ENCODE data around the gene ZCWPW2.
A peak's percentile ranks its signal among the peaks of the same experiment; 100 is the strongest.

The ZCWPW2 gene

DNA sequence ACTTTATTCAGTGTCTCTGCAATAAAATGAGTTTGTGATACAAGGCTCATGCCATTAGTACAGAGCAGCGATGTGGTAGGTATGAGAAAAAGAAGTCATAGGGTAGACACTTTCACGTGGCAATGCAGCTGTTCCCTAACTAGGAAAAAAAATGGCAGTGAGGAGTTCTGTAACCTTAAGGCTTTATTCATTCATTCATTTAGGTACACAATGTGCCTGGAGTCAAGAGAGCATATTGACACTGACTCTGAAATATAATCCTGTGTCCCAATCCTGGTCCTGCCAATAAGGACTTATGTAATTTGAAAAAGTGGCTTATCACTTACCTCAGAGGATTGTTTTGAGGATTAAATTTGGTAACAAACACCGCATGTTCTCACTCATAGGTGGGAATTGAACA, 173.1 kb downstream of the ZCWPW2 start:
- Histone ChIP-seq H3K9ac (ENCODE audit: low read depth, low read length) (no peak overlapping the region), H3K4me3 (ENCODE audit: low read depth, low read length) (no peak overlapping the region), H3K9me3 (ENCODE audit: control insufficient read depth, insufficient read depth, low read length) (no peaks in the 10 kb centered on the region), H3K36me3 (ENCODE audit: control insufficient read depth, insufficient read depth, low read length) (no peaks in the 10 kb centered on the region), H3K27me3 (ENCODE audit: control insufficient read depth, insufficient read depth, low read length) (no peaks in the 10 kb centered on the region), H3K4me1 (ENCODE audit: control insufficient read depth, insufficient read depth, low read length) (no peaks in the 10 kb centered on the region)

DNA sequence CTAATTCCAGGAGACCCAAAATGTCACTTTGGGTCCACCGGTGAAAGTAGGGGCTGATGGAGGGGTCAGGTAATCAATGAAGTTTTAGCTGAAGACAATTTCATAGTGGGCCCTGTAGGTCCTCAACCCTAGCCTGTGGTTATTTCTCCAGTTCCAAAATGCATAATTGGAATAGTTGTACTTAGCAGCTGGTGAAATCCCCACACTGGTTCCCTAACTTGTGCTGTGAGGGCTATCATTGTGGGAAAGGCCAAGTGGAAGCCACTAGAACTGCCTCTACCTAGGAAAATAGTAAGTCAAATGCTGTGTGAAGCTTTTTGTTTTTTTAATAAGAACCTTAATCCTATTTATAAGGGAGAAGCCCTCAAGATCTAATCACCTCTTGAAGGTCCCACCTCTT, 193.8 kb downstream of the ZCWPW2 start:
- H3K36me3 ChIP-seq (ENCODE audit: control insufficient read depth, insufficient read depth, low read length): no peaks in the 10 kb centered on the region
- H3K9ac ChIP-seq (ENCODE audit: low read depth, low read length): no peak overlapping the region
- H3K9me3 ChIP-seq (ENCODE audit: control insufficient read depth, insufficient read depth, low read length): no peaks in the 10 kb centered on the region
- H3K4me3 ChIP-seq (ENCODE audit: low read depth, low read length): no peak overlapping the region
- no peaks in the 10 kb centered on the region for H3K4me1 ChIP-seq (ENCODE audit: control insufficient read depth, insufficient read depth, low read length)
- H3K27me3 ChIP-seq (ENCODE audit: control insufficient read depth, insufficient read depth, low read length): no peaks in the 10 kb centered on the region

DNA sequence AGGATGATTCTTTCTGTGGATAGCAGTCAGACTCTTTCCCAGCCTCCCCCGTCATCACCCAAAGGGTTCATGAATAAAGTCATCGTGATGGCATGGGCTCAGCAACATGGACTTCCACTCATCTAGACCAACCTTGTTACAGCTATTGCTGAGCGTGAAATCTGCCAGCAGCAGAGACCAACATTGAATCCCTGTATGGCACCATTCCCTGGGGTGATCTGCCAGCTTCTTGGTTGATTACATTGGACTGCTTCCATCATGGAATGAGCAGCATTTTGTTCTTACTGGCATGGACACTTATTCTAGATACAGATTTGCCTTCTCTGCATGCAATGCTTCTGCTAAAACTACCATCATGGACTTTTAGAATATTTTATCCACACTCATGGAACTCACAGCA, 195.7 kb downstream of the ZCWPW2 start:
- no peaks in the 10 kb centered on the region for H3K27me3 ChIP-seq (ENCODE audit: control insufficient read depth, insufficient read depth, low read length)
- no peak overlapping the region for H3K4me3 ChIP-seq (ENCODE audit: low read depth, low read length)
- H3K36me3 ChIP-seq (ENCODE audit: control insufficient read depth, insufficient read depth, low read length): no peaks in the 10 kb centered on the region
- no peaks in the 10 kb centered on the region for H3K9me3 ChIP-seq (ENCODE audit: control insufficient read depth, insufficient read depth, low read length)
- no peak overlapping the region for H3K9ac ChIP-seq (ENCODE audit: low read depth, low read length)
- H3K4me1 ChIP-seq (ENCODE audit: control insufficient read depth, insufficient read depth, low read length): no peaks in the 10 kb centered on the region

- no peak overlapping the region for H3K4me3 ChIP-seq (ENCODE audit: low read depth, low read length)
- no peaks in the 10 kb centered on the region for H3K36me3 ChIP-seq (ENCODE audit: control insufficient read depth, insufficient read depth, low read length)
- no peaks in the 10 kb centered on the region for H3K9me3 ChIP-seq (ENCODE audit: control insufficient read depth, insufficient read depth, low read length)
- H3K9ac ChIP-seq (ENCODE audit: low read depth, low read length): no peak overlapping the region
- H3K4me1 ChIP-seq (ENCODE audit: control insufficient read depth, insufficient read depth, low read length): no peaks in the 10 kb centered on the region
- H3K27me3 ChIP-seq (ENCODE audit: control insufficient read depth, insufficient read depth, low read length): no peaks in the 10 kb centered on the region
These were observed 196.3 kb downstream of the ZCWPW2 start for GRCh38 chr3:28544831-28545230.

DNA sequence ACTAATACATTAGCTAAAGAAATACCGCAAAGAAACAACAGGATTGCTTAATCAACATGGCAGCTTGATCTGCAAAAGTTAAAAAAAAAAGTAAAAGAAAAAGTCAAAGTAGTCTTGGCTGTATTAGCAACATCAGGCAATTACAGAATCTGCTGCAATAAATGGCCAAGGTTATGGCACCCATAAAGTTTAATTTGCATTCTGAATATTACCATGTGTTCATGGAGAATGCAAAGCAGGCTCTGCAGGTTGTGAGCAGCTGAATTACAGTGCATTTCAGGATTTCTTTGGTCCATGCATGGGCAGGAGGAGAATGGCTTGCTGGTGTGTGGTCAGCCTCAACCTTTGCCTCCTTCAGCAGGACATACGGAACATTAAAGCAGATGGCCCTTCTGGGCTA, 199.2 kb downstream of the ZCWPW2 start:
- no peaks in the 10 kb centered on the region for H3K36me3 ChIP-seq (ENCODE audit: control insufficient read depth, insufficient read depth, low read length)
- H3K4me3 ChIP-seq (ENCODE audit: low read depth, low read length): no peak overlapping the region
- no peaks in the 10 kb centered on the region for H3K27me3 ChIP-seq (ENCODE audit: control insufficient read depth, insufficient read depth, low read length)
- no peaks in the 10 kb centered on the region for H3K9me3 ChIP-seq (ENCODE audit: control insufficient read depth, insufficient read depth, low read length)
- no peaks in the 10 kb centered on the region for H3K4me1 ChIP-seq (ENCODE audit: control insufficient read depth, insufficient read depth, low read length)
- H3K9ac ChIP-seq (ENCODE audit: low read depth, low read length): no peak overlapping the region

- H3K27me3 ChIP-seq (ENCODE audit: control insufficient read depth, insufficient read depth, low read length): no peaks in the 10 kb centered on the region
- no peaks in the 10 kb centered on the region for H3K36me3 ChIP-seq (ENCODE audit: control insufficient read depth, insufficient read depth, low read length)
- H3K4me1 ChIP-seq (ENCODE audit: control insufficient read depth, insufficient read depth, low read length): no peaks in the 10 kb centered on the region
- H3K9me3 ChIP-seq (ENCODE audit: control insufficient read depth, insufficient read depth, low read length): no peaks in the 10 kb centered on the region
- no peak overlapping the region for H3K4me3 ChIP-seq (ENCODE audit: low read depth, low read length)
- H3K9ac ChIP-seq (ENCODE audit: low read depth, low read length): no peak overlapping the region
These were observed 204.7 kb downstream of the ZCWPW2 start for GRCh38 chr3:28553175-28553574.

DNA sequence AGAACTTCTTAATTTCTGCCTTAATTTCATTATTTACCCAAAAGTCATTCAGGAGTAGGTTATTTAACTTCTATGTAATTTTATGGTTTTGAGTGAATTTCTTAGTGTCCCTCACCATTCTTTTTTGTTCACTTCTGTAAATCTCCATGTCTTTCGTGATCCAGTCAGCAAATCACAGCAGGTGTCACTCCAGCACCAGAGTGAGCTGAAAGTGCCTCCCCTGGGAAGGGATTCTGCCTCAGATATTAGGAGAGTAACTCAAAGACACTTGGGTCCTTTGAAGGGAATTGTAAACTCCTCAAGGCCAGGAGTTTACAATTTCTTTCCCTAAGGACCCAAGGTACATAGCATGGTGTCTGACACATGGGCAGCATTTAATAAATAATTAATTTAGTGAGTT, 207.7 kb downstream of the ZCWPW2 start:
- no peaks in the 10 kb centered on the region for H3K36me3 ChIP-seq (ENCODE audit: control insufficient read depth, insufficient read depth, low read length)
- no peaks in the 10 kb centered on the region for H3K9me3 ChIP-seq (ENCODE audit: control insufficient read depth, insufficient read depth, low read length)
- no peak overlapping the region for H3K9ac ChIP-seq (ENCODE audit: low read depth, low read length)
- H3K27me3 ChIP-seq (ENCODE audit: control insufficient read depth, insufficient read depth, low read length): no peaks in the 10 kb centered on the region
- no peak overlapping the region for H3K4me3 ChIP-seq (ENCODE audit: low read depth, low read length)
- H3K4me1 ChIP-seq (ENCODE audit: control insufficient read depth, insufficient read depth, low read length): no peaks in the 10 kb centered on the region

DNA sequence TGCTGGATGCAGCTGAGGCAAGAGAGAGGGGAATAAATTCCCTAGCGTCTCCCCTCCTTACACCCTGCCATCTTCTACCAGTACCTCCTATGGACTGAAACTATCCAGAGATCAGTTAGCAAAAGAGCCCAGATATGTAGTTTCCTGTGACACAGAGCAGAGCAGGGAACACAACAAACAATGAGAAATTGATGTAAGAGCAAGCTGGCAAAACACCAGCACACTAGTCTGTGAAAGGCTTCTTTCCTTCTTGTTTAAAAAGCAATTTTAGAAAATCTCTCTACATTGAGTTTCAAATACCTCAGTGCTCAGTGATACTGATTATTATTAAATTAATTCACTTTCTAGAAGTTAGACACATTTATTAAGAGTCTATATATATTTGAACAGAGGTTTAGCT, 215.7 kb downstream of the ZCWPW2 start:
- Histone ChIP-seq H3K9me3 (ENCODE audit: control insufficient read depth, insufficient read depth, low read length) (no peaks in the 10 kb centered on the region), H3K27me3 (ENCODE audit: control insufficient read depth, insufficient read depth, low read length) (no peaks in the 10 kb centered on the region), H3K9ac (ENCODE audit: low read depth, low read length) (no peak overlapping the region), H3K4me1 (ENCODE audit: control insufficient read depth, insufficient read depth, low read length) (no peaks in the 10 kb centered on the region), H3K36me3 (ENCODE audit: control insufficient read depth, insufficient read depth, low read length) (no peaks in the 10 kb centered on the region), H3K4me3 (ENCODE audit: low read depth, low read length) (no peak overlapping the region)

DNA sequence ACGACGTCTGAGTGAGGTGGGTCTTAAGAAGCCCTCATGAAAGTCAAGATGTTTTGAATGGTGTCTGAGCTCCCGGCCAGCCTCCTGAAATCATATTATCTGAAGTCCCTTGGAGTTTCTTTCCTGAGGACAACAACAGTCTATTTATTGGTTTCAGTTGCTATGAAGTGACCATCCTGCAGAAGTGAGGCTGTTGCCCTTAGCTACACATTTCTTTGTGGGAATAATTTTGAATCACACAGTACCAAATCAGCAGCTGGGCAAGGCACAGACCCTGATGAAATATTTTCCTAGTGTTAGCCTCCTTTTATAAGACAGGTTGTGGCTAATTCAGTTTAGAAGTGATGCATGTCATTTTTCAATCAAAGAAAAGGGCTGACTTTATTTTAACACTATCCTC, 220.8 kb downstream of the ZCWPW2 start:
- Histone ChIP-seq H3K36me3 (ENCODE audit: control insufficient read depth, insufficient read depth, low read length) (no peaks in the 10 kb centered on the region), H3K9ac (ENCODE audit: low read depth, low read length) (no peak overlapping the region), H3K27me3 (ENCODE audit: control insufficient read depth, insufficient read depth, low read length) (peaks cover 12% of the 10 kb centered on the region), H3K4me3 (ENCODE audit: low read depth, low read length) (no peak overlapping the region), H3K9me3 (ENCODE audit: control insufficient read depth, insufficient read depth, low read length) (no peaks in the 10 kb centered on the region), H3K4me1 (ENCODE audit: control insufficient read depth, insufficient read depth, low read length) (no peaks in the 10 kb centered on the region)

DNA sequence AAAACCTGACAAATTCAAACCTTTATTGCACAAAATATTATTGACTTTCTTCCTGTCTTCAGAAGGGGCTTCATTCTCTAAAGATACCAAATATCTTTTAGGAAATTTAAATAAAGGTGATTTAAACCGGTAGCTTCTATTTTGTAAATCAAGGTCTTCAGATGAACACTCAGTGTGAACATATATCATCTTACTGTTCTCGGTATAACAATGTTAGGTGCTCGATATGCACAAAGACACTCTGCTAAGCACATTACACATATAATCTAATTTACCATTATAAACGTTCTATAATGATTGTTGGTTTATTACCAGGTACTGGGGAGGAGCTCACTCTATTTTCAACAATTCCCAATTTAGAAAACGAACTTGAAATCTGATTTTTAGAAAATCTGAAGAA, 225.5 kb downstream of the ZCWPW2 start:
- Histone ChIP-seq H3K9me3 (ENCODE audit: control insufficient read depth, insufficient read depth, low read length) (no peaks in the 10 kb centered on the region), H3K27me3 (ENCODE audit: control insufficient read depth, insufficient read depth, low read length) (peaks cover 33% of the 10 kb centered on the region), H3K9ac (ENCODE audit: low read depth, low read length) (no peak overlapping the region), H3K4me3 (ENCODE audit: low read depth, low read length) (no peak overlapping the region), H3K4me1 (ENCODE audit: control insufficient read depth, insufficient read depth, low read length) (peaks cover 7% of the 10 kb centered on the region), H3K36me3 (ENCODE audit: control insufficient read depth, insufficient read depth, low read length) (no peaks in the 10 kb centered on the region)

- peaks cover 33% of the 10 kb centered on the region for H3K27me3 ChIP-seq (ENCODE audit: control insufficient read depth, insufficient read depth, low read length)
- no peaks in the 10 kb centered on the region for H3K9me3 ChIP-seq (ENCODE audit: control insufficient read depth, insufficient read depth, low read length)
- H3K36me3 ChIP-seq (ENCODE audit: control insufficient read depth, insufficient read depth, low read length): no peaks in the 10 kb centered on the region
- H3K4me1 ChIP-seq (ENCODE audit: control insufficient read depth, insufficient read depth, low read length): peaks cover 7% of the 10 kb centered on the region
- peak overlapping the region; percentile 14 for H3K9ac ChIP-seq (ENCODE audit: low read depth, low read length)
- H3K4me3 ChIP-seq (ENCODE audit: low read depth, low read length): peak overlapping the region; percentile 83
These were observed 226.7 kb downstream of the ZCWPW2 start for GRCh38 chr3:28575100-28575745.

Data from iPS-15b (cell line).